ENCODE measurements around the gene PTPRD.

GRCh38 chr9:8278048-8278447, 2334.8 kb downstream of the PTPRD start:
- TF ChIP-seq E4F1 (CRISPR knock-in tag; IDR thresholded peaks at IDR 0.05; ENCODE audit: borderline replicate concordance) (no peak), ZNF174 (CRISPR knock-in tag; IDR thresholded peaks at IDR 0.05) (no peak), CTCF (IDR thresholded peaks at IDR 0.05 in 2 of 3, conservative IDR thresholded peaks at IDR 0.05 in 1 of 3; ENCODE audit: insufficient read depth in 2 of 3, low read depth in 1 of 3, low read length in 3 of 3) (no peak), RCOR1 (IDR thresholded peaks at IDR 0.05; ENCODE audit: borderline replicate concordance in 1 of 2, low read depth in 2 of 2, low read length in 2 of 2) (no peak), PHF8 (IDR thresholded peaks at IDR 0.05; ENCODE audit: borderline replicate concordance, low read length) (no peak), SREBF2 (CRISPR knock-in tag; IDR thresholded peaks at IDR 0.05) (no peak), MYNN (IDR thresholded peaks at IDR 0.05) (no peak), MYNN (CRISPR knock-in tag; IDR thresholded peaks at IDR 0.05) (no peak), POLR2AphosphoS5 (IDR thresholded peaks at IDR 0.05; ENCODE audit: control insufficient read depth, insufficient read depth, low read depth, low read length) (no peak), PYGO2 (tag; IDR thresholded peaks at IDR 0.05) (no peak), YBX1 (IDR thresholded peaks at IDR 0.05) (no peak), MXI1 (IDR thresholded peaks at IDR 0.05; ENCODE audit: low read depth, low read length) (no peak)
